HG03097 (cell line): ENCODE results near the gene MSH6.
"Not testable (repeated sequence)": the region's sequence is repeated elsewhere in the genome, so short reads cannot be mapped to it uniquely, and the experiment has no call there.

Experiments used
- ATAC-seq: cut with Tn5 transposase; IDR thresholded peaks from one replicate; pipeline ENCODE4 v1.9.1; 2021; ENCODE audit not compliant: unreplicated experiment, low FRiP score

MSH6 gene

DNA sequence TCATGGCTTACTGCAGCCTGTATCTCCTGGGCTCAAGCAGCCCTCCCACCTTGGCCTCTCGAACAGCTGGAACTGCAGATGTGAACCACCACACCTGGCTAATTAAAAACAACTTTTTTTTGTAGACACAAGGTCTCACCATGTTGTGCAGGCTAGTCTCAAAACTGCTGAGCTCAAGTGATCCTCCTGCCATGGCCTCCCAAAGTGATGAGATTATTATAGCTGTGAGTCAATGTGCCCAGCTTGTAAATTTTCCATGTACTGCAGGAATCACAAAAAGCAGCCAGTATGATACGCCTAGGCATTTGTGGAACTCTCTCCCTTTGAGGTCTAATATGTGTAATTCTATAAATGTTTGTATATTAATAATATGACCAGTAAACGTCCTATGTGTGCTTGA lies 59.9 kb downstream of the MSH6 start:
- ATAC-seq = no peak

DNA sequence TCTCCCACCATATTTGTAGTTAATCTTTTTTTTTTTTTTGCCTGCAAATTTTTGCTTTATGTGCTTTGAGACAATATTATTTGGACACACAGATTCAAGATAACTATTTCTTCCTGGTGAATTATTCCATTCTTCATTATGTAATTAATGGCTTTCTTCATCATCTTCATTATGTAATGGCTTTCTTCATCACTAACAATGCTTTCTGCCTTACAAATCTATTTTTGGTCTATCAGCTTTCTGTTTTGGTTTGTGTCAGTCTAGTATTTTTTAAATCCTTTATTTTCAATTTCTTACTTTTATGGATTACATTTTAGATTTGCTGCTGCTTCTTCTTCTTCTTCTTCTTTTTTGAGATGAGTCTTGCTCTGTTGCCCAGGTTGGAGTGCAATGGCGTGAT lies 60.5 kb downstream of the MSH6 start:
- ATAC-seq = no peak

DNA sequence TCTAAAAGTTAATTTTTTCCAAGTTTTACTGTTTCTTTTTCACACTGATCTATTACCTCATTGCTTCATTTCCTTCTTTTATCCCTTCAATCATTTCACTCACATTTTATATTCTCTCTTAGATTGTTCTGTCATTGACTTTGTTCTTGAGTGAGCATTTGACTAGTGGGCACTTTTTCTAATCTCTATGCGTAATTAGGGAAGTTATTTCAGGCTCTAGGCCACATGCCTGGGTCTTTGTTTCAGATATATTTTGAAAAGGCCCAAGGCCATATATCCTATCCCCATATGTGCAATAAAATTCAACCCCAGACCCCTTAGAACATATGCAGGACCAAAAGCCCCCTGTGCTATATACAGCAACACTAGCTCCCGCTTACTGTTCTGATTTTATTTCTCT lies 61.2 kb downstream of the MSH6 start:
- no peak for ATAC-seq

DNA sequence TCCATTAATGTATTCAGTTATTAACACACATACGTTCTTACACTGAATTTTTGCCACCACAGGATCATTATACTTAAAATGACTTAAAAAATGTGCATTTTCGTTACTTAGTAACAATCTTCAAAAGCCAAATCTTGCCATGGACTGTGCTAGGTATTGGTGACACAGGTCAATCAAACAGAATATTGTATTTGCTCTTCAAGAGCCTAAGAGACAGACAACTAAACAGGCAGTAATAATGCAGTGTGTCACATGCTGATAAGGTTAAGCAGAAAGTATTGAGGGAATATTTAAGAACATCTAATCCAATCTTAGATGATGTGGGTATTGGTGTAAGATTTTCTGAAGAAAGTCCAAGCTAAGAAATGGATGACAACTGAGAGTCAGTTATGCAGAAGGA lies 66.4 kb downstream of the MSH6 start:
- no peak for ATAC-seq

DNA sequence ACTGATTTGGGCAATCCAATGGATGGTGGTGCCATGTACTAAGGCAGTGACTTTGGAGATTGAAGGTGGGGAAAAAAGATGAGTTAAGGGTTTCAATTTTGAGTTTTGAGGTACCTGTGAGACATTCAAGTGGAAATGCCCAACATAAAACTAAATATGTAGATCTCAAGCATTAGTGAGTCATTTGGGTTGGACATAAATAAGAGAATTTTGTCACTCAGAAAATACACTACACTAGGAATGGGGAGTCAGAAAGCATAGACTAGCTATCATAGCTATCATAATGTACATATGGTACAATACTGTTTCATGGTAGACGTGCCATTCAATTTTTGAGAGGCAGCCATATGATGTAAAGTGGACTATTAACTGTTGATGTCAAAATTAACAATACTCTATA lies 67.3 kb downstream of the MSH6 start:
- no peak for ATAC-seq

DNA sequence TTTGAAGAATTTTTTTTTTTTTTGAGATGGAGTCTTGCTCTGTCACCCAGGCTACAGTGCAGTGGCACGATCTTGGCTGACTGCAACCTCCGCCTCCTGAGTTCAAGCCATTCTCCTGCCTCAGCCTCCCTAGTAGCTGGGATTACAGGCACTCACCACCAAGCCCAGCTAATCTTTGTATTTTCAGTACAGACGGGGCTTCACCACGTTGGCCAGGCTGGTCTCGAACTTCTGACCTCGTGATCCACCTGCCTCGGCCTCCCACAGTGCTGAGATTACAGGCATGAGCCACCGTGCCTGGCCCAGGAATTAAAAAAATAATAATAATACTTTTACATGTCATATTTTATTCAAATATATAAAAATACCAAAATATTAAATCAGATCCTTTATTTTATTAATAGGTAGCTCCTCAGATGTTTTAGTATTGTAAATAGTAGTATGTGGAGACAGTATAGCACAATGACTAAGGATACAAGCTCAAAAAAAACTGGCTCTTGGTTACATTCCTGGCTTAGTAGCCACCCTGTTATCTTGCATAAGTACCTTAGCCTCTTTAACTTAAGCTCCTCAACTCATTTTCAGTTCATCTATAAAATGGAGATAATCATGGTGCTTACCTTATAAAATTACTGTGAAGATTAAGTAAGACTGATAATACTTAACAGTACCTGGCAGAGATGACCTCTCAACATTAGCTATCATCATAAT lies 70.3 kb downstream of the MSH6 start:
- ATAC-seq = not testable (repeated sequence)
